ENCODE measurements around the gene EDC3. TPM values are rescaled to one million over a fixed set of nuclear protein-coding genes. Genes with fewer than 3 reads are reported as not detected.

The EDC3 gene
- total RNA-seq, 1 experiment from 2014 or later: 62.6 TPM

DNA sequence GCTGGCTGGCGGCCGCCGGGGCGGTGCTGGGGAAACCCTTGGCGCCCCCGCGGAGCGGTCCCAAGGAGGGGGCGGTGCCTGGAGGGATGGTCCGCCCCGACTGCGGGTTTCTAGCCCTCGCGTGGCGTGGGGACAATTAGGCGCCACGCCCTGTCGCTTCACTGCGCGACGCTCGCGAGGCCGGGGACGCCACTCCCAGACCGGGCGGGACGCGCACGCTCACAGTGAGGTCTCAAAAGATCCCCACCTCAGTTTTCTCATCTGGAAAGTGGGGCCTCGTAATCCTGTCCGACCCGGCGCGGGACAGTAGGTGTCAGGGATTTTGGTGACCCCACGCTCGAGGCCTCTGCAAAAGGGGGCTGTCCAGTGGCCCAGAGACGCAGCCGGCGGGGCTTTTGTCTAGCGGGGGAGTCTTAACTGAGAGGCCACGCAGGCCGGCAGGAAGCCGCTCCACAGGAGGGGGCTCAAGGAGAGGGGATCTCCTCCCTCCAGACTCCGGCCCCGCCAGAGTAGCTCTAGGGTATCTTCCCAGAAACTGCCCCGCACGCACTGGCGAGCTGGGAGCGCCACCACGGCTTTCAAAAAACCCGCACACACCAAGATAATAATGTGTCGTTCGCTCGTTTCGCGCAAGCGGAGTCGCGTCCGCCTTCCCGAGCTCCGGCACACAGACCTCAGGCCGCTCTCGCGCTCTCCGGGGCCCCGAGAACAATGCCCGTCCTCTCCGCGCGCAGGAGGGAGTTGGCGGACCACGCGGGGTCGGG, 80.9 kb downstream of the EDC3 start:
- POLR2A ChIA-PET (ENCODE audit: low non-redundant PET): interaction anchor here (0.5 kb wide), 1 partner anchor 31 kb away, joined by 13 read pairs; no protein-coding TSS in a partner anchor
- H3K27ac ChIP-seq (ENCODE audit: low read depth, low read length, poor library complexity, severe bottlenecking): peak overlapping the region; percentile 97
- CTCF ChIA-PET: interaction anchor here (1.0 kb wide), 1 partner anchor 154 kb away, joined by 4 read pairs; no protein-coding TSS in a partner anchor
- H3K4me1 ChIP-seq (ENCODE audit: insufficient read depth, low read length, poor library complexity, severe bottlenecking): peaks cover 13% of the 10 kb centered on the region
- intact Hi-C loops (cut with micrococcal nuclease; ENCODE audit: unreplicated experiment): loop anchor here (2.0 to 5.0 kb wide), 2 partner anchors 74 to 243 kb away; partner anchors contain the start of gene ARID3B
- no peaks in the 10 kb centered on the region for H3K27me3 ChIP-seq (replicated peaks; ENCODE audit: insufficient read depth, low read depth, low read length, poor library complexity)
- H3K36me3 ChIP-seq (ENCODE audit: insufficient read depth, low read length, poor library complexity, severe bottlenecking): peaks cover 7% of the 10 kb centered on the region
- peak; percentile 89 for DNase-seq (ENCODE audit: low spot score)
- no peaks in the 10 kb centered on the region for H3K9me3 ChIP-seq (ENCODE audit: low read depth, low read length, poor library complexity, severe bottlenecking)
- H3K4me3 ChIP-seq (ENCODE audit: low read depth, low read length, poor library complexity, severe bottlenecking): peak overlapping the region; percentile 69
- no peak for TF ChIP-seq EZH2 (IDR thresholded peaks at IDR 0.05; ENCODE audit: borderline replicate concordance, low read depth, low read length, poor library complexity, severe bottlenecking)
- TF ChIP-seq, protein P1, sequence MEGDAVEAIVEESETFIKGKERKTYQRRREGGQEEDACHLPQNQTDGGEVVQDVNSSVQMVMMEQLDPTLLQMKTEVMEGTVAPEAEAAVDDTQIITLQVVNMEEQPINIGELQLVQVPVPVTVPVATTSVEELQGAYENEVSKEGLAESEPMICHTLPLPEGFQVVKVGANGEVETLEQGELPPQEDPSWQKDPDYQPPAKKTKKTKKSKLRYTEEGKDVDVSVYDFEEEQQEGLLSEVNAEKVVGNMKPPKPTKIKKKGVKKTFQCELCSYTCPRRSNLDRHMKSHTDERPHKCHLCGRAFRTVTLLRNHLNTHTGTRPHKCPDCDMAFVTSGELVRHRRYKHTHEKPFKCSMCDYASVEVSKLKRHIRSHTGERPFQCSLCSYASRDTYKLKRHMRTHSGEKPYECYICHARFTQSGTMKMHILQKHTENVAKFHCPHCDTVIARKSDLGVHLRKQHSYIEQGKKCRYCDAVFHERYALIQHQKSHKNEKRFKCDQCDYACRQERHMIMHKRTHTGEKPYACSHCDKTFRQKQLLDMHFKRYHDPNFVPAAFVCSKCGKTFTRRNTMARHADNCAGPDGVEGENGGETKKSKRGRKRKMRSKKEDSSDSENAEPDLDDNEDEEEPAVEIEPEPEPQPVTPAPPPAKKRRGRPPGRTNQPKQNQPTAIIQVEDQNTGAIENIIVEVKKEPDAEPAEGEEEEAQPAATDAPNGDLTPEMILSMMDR (conservative IDR thresholded peaks at IDR 0.05; ENCODE audit: low read depth, low read length): no peak
- TSS peak; percentile 84 for BruUV-seq (replicated peaks)

DNA sequence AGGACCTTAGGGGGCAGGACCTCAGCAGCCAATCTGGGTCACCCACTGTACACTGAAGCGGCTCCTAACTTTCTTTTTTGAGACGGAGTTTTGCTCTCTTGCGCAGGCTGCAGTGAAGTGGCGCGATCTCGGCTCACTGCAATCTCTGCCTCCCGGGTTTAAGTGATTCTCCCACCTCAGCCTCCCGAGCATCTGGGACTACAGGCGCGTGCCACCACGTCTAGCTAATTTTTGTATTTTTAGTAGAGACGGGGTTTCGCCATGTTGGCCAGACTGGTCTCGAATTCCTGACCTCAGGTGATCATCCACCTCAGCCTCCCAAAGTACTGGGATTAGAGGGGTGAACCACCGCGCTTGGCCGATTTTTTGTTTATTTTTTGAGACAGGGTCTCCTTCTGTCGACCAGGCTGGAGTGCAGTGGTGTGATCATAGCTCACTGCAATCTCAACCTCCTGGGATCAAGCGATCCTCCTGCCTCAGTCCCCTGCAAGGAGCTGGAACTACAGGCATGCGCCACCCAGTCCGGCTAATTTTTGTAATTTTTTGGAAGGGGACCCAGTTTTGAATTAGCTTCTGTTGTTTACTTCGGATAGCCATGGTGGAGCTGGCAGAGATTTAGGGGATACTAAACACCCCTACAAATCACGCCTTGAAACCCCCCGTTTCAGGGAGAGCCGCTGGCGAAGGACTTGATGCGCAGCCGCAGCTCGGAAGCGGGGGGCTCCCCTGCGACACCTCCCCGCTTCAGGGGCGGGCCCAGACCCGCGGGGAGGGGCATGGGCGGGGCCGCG, 81.7 kb downstream of the EDC3 start:
- ChIA-PET CTCF (interaction anchor here (1.1 to 1.6 kb wide), 2 partner anchors 18 to 157 kb away, joined by 3 to 5 read pairs; no protein-coding TSS in a partner anchor), POLR2A (ENCODE audit: low non-redundant PET) (no interaction called here)
- intact Hi-C loops (cut with micrococcal nuclease; ENCODE audit: unreplicated experiment): loop anchor here (2.0 kb wide), 1 partner anchor 73 kb away; the partner anchor contains the start of gene ARID3B

More for the DNA sequence above, 81.7 kb downstream of the EDC3 start:
- H3K27ac ChIP-seq (ENCODE audit: low read depth, low read length, poor library complexity, severe bottlenecking): peak overlapping the region; percentile 97
- H3K36me3 ChIP-seq (ENCODE audit: insufficient read depth, low read length, poor library complexity, severe bottlenecking): no peaks in the 10 kb centered on the region
- peak overlapping the region; percentile 69 for H3K4me3 ChIP-seq (ENCODE audit: low read depth, low read length, poor library complexity, severe bottlenecking)
- H3K9me3 ChIP-seq (ENCODE audit: low read depth, low read length, poor library complexity, severe bottlenecking): no peaks in the 10 kb centered on the region
- H3K4me1 ChIP-seq (ENCODE audit: insufficient read depth, low read length, poor library complexity, severe bottlenecking): peaks cover 13% of the 10 kb centered on the region
- TF ChIP-seq EZH2 (IDR thresholded peaks at IDR 0.05; ENCODE audit: borderline replicate concordance, low read depth, low read length, poor library complexity, severe bottlenecking): no peak
- TF ChIP-seq, protein P1 (conservative IDR thresholded peaks at IDR 0.05; ENCODE audit: low read depth, low read length): no peak
- H3K27me3 ChIP-seq (replicated peaks; ENCODE audit: insufficient read depth, low read depth, low read length, poor library complexity): no peaks in the 10 kb centered on the region
- DNase-seq (ENCODE audit: low spot score): no peak
- no TSS peak for BruUV-seq (replicated peaks)

Data from A673 (cell line).